Fibroblast of lung (primary cell): ENCODE results near the gene EGFL6. TPM values are rescaled to one million over a fixed set of nuclear protein-coding genes. Genes with fewer than 3 reads are reported as not detected.

Experiments
- DNase-seq, 2 donors: peaks; one replicate each; pipeline versions ENCODE4 v3.0.0 to v3.0.0-alpha.2; 2010; ENCODE audit warnings: low read depth in 2 of 2
- H2AFZ ChIP-seq: 2 replicates; pipeline ENCODE4 v1.5.1; 2012; ENCODE audit warnings: low read length, control low read depth, inconsistent platforms
- H3K27ac ChIP-seq: 2 replicates; pipeline ENCODE4 v1.5.1; 2011; ENCODE audit warnings: low read length, control low read depth; ENCODE audit not compliant: insufficient read depth
- H3K27me3 ChIP-seq: 2 replicates; pipeline ENCODE4 v1.5.1; 2011; ENCODE audit warnings: mild to moderate bottlenecking, low read length; ENCODE audit not compliant: control insufficient read depth, insufficient read depth
- H3K36me3 ChIP-seq: 2 replicates; pipeline ENCODE4 v1.5.1; 2011; ENCODE audit warnings: low read length; ENCODE audit not compliant: control insufficient read depth, insufficient read depth
- H3K4me1 ChIP-seq: 2 replicates; pipeline ENCODE4 v1.5.1; 2011; ENCODE audit warnings: low read length; ENCODE audit not compliant: control insufficient read depth, insufficient read depth; ENCODE audit errors: extremely low read depth
- H3K4me2 ChIP-seq: 2 replicates; pipeline ENCODE4 v1.5.1; 2011; ENCODE audit warnings: low read length, control low read depth; ENCODE audit not compliant: insufficient read depth; ENCODE audit errors: extremely low read depth
- H3K4me3 ChIP-seq, 4 experiments: fragments of 200-600 bp in 1 of 4; sonication (generic) in 1 of 4; replicated peaks in 1 of 4; 2 replicates each; pipeline ENCODE4 v1.5.1; 2011 to 2016; ENCODE audit warnings: low read length in 4 of 4, low read depth in 3 of 4, mild to moderate bottlenecking in 3 of 4, control low read depth in 2 of 4, inconsistent platforms in 1 of 4, mixed read lengths in 1 of 4; ENCODE audit not compliant: insufficient read depth in 1 of 4; ENCODE audit errors: control extremely low read depth in 1 of 4
- H3K79me2 ChIP-seq: 2 replicates; pipeline ENCODE4 v1.5.1; 2012; ENCODE audit warnings: mild to moderate bottlenecking, low read length, inconsistent platforms; ENCODE audit not compliant: control insufficient read depth, insufficient read depth
- H3K9ac ChIP-seq: 2 replicates; pipeline ENCODE4 v1.5.1; 2011; ENCODE audit warnings: mild to moderate bottlenecking, low read length, control low read depth; ENCODE audit not compliant: insufficient read depth
- H3K9me3 ChIP-seq: 2 replicates; pipeline ENCODE4 v1.5.1; 2012; ENCODE audit warnings: low read depth, low read length; ENCODE audit not compliant: control insufficient read depth, insufficient read depth
- H4K20me1 ChIP-seq: 2 replicates; pipeline ENCODE4 v1.5.1; 2011; ENCODE audit warnings: low read length; ENCODE audit not compliant: control insufficient read depth, insufficient read depth; ENCODE audit errors: extremely low read depth
- EZH2 ChIP-seq: IDR thresholded peaks from 2 replicates; pipeline ENCODE4 v1.5.1; 2012; ENCODE audit warnings: low read length, control low read depth, mild to moderate bottlenecking; ENCODE audit errors: missing control alignments
- polyA plus RNA-seq, 2 donors: library from polyadenylated mRNA; depleted of rRNA in 1 of 2; stranded (reverse) in 1 of 2; unstranded in 1 of 2; fragments of >200 nt; gene quantifications; 2 replicates each; pipeline ENCODE4 v1.2.1, GENCODE V29; 2011 to 2012; ENCODE audit warnings: missing spikeins in 1 of 2
- total RNA-seq: library from RNA; depleted of rRNA; stranded (reverse); fragments of >200 nt; gene quantifications from 2 replicates; pipeline ENCODE4 v1.2.1, GENCODE V29; 2014
- TF ChIP-seq, protein P1 (sequence below), 2 donors: IDR thresholded peaks in 1 of 2; conservative IDR thresholded peaks in 1 of 2; 1 replicate in 1 of 2; 2 replicates in 1 of 2; pipeline ENCODE4 v1.5.1; 2011 to 2012; ENCODE audit warnings: low read length in 2 of 2, control low read depth in 1 of 2, inconsistent platforms in 1 of 2, low read depth in 1 of 2, mild to moderate bottlenecking in 1 of 2

The EGFL6 gene
- total and polyA plus RNA-seq, 2 donors (not counting 1 experiment from before 2014, with no cell fraction given) = 0.17 to 0.32 TPM

DNA sequence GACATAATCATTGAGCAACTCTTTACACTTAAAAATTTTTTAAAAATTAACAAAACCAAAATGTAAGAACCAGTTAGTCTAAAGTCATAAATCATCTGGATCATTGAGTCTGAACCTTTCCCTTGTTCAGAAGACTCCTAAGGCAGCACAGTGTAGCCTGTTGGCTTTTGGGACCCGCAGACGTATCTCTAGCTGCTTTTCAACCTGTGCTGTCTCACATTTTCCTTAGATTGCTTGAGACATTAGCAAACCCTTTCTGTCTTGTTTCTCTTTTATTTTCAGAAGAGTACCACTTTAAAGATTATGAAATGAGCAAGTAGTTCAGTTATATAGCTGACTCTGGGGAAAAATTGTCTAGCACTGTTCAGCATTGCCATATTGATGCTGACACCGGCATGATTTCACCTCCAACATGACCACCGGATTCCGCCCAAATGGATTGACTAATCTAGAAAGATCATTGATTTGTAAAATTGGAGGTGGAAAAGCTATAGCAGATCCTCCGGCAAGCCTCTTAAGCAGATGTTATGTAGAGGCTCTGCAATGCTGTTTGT is 92.4 kb downstream of the EGFL6 start:
- Histone ChIP-seq H3K27ac (no peak overlapping the region), H3K9me3 (no peaks in the 10 kb centered on the region), H3K9ac (no peak overlapping the region), H3K36me3 (no peaks in the 10 kb centered on the region), H4K20me1 (no peaks in the 10 kb centered on the region), H3K79me2 (no peaks in the 10 kb centered on the region), H3K27me3 (no peaks in the 10 kb centered on the region), H2AFZ (no peak overlapping the region), H3K4me1 (no peaks in the 10 kb centered on the region), H3K4me2 (peak overlapping the region; percentile 27), H3K4me3 (no peak overlapping the region)
- DNase-seq = no peak
- no peak for TF ChIP-seq EZH2
- TF ChIP-seq, protein P1, sequence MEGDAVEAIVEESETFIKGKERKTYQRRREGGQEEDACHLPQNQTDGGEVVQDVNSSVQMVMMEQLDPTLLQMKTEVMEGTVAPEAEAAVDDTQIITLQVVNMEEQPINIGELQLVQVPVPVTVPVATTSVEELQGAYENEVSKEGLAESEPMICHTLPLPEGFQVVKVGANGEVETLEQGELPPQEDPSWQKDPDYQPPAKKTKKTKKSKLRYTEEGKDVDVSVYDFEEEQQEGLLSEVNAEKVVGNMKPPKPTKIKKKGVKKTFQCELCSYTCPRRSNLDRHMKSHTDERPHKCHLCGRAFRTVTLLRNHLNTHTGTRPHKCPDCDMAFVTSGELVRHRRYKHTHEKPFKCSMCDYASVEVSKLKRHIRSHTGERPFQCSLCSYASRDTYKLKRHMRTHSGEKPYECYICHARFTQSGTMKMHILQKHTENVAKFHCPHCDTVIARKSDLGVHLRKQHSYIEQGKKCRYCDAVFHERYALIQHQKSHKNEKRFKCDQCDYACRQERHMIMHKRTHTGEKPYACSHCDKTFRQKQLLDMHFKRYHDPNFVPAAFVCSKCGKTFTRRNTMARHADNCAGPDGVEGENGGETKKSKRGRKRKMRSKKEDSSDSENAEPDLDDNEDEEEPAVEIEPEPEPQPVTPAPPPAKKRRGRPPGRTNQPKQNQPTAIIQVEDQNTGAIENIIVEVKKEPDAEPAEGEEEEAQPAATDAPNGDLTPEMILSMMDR (conservative IDR thresholded peaks at IDR 0.05 in 1 of 2, IDR thresholded peaks at IDR 0.05 in 1 of 2; ENCODE audit: low read depth in 1 of 2, low read length in 2 of 2) = no peak

DNA sequence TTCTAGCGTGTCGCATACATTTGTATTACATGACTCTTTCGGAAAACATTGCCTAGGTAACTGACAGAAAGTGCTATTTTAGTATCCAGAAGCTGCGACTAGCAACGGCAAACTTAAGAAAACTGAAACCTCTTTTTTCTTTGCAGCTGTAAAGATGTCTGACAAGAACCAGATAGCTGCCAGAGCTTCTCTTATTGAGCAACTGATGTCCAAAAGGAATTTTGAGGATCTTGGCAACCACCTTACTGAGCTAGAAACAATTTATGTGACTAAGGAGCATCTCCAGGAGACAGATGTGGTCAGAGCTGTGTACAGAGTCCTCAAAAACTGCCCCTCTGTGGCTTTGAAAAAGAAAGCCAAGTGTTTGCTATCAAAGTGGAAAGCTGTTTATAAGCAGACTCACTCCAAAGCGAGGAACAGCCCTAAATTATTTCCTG is 93.0 kb downstream of the EGFL6 start:
- TF ChIP-seq EZH2 = no peak
- TF ChIP-seq, protein P1 (conservative IDR thresholded peaks at IDR 0.05 in 1 of 2, IDR thresholded peaks at IDR 0.05 in 1 of 2; ENCODE audit: low read depth in 1 of 2, low read length in 2 of 2) = no peak
- H3K36me3 ChIP-seq = no peaks in the 10 kb centered on the region
- H3K9ac ChIP-seq = no peak overlapping the region
- H2AFZ ChIP-seq = no peak overlapping the region
- H3K79me2 ChIP-seq = no peaks in the 10 kb centered on the region
- H3K27ac ChIP-seq = no peak overlapping the region
- no peaks in the 10 kb centered on the region for H3K27me3 ChIP-seq
- peak overlapping the region; percentile 27 for H3K4me2 ChIP-seq
- no peaks in the 10 kb centered on the region for H3K4me1 ChIP-seq
- DNase-seq = peak; percentile 35 to 56
- no peaks in the 10 kb centered on the region for H3K9me3 ChIP-seq
- H3K4me3 ChIP-seq = no peak overlapping the region
- H4K20me1 ChIP-seq = no peaks in the 10 kb centered on the region

DNA sequence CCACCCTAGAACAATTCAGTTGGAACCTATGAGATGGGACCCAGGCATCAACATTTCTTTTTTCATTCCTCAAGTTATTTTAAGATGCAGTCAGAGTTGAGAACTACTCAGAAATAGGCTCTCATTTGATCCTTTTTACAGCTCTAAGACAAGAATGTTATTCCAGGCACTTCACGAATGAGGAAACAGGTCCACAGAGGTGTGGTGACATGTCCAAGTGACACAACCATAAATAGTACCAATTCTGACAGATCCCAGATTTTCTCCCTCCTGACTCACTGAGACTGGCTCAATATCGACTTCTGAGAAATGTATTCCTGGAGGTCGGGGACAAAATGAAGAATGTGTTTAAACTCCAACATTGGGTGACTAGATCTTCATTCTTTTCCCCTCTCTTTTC is 94.6 kb downstream of the EGFL6 start:
- H3K4me1 ChIP-seq = no peaks in the 10 kb centered on the region
- no peak overlapping the region for H3K9ac ChIP-seq
- no peak overlapping the region for H3K4me3 ChIP-seq
- TF ChIP-seq, protein P1 (conservative IDR thresholded peaks at IDR 0.05 in 1 of 2, IDR thresholded peaks at IDR 0.05 in 1 of 2; ENCODE audit: low read depth in 1 of 2, low read length in 2 of 2) = no peak
- TF ChIP-seq EZH2 = no peak
- H3K36me3 ChIP-seq = no peaks in the 10 kb centered on the region
- H3K4me2 ChIP-seq = no peak overlapping the region
- no peaks in the 10 kb centered on the region for H3K27me3 ChIP-seq
- H3K79me2 ChIP-seq = no peaks in the 10 kb centered on the region
- DNase-seq = no peak
- no peak overlapping the region for H3K27ac ChIP-seq
- no peaks in the 10 kb centered on the region for H4K20me1 ChIP-seq
- no peak overlapping the region for H2AFZ ChIP-seq
- H3K9me3 ChIP-seq = no peaks in the 10 kb centered on the region
